WI38 (cell line): ENCODE results near the gene SNRNP200.
"Not testable (repeated sequence)": the region's sequence is repeated elsewhere in the genome, so short reads cannot be mapped to it uniquely, and the experiment has no call there.

Source experiments
- H3K4me3 ChIP-seq: 2 replicates; pipeline ENCODE4 v1.5.1; 2011; ENCODE audit warnings: low read depth, mild to moderate bottlenecking, control low read depth, low read length
- TF ChIP-seq, protein P1 (sequence below): IDR thresholded peaks from 2 replicates; pipeline ENCODE4 v1.5.1; 2012; ENCODE audit warnings: low read depth, mild to moderate bottlenecking, control low read depth, low read length

The SNRNP200 gene

DNA sequence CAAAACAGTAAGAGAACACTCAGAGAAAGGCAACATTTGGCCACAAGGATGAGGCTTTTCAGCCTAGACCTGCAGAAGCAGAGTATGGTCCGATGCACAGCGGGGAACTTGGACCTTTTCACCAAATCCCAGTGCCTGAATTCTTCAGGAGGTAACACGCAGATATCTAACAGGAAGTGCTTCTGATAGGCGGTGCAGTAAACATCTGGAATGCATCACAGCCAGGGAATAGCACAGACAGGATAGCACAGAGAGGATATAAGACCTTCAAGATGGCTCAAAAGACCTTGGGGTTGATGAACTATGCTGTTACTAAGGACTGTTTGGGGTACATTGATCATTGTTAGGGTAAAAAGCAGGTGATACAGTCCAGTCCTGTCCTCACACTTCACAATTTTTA lies 41.3 kb downstream of the SNRNP200 start:
- peak overlapping the region; percentile 96 for H3K4me3 ChIP-seq
- TF ChIP-seq, protein P1, sequence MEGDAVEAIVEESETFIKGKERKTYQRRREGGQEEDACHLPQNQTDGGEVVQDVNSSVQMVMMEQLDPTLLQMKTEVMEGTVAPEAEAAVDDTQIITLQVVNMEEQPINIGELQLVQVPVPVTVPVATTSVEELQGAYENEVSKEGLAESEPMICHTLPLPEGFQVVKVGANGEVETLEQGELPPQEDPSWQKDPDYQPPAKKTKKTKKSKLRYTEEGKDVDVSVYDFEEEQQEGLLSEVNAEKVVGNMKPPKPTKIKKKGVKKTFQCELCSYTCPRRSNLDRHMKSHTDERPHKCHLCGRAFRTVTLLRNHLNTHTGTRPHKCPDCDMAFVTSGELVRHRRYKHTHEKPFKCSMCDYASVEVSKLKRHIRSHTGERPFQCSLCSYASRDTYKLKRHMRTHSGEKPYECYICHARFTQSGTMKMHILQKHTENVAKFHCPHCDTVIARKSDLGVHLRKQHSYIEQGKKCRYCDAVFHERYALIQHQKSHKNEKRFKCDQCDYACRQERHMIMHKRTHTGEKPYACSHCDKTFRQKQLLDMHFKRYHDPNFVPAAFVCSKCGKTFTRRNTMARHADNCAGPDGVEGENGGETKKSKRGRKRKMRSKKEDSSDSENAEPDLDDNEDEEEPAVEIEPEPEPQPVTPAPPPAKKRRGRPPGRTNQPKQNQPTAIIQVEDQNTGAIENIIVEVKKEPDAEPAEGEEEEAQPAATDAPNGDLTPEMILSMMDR, result no peak

DNA sequence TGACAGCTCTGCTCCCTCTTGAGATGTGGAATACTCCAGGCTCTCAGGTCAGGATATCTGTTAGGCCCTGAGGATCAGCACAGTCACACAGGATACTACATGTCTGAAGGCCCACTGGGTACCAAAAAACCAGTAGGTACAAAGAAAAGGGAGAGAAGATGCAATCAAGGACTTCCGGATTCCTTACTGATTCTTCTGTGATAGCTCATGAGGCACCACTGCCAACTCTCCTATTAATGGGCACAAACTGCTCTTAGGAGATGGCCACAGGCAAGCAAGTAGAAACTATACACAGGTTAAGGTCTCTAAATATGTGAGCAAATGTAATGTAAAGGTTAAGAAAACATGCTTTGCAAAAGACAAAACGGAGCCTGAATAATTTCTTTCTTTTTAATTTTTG lies 43.0 kb downstream of the SNRNP200 start:
- TF ChIP-seq, protein P1, result no peak
- H3K4me3 ChIP-seq, result no peak overlapping the region

DNA sequence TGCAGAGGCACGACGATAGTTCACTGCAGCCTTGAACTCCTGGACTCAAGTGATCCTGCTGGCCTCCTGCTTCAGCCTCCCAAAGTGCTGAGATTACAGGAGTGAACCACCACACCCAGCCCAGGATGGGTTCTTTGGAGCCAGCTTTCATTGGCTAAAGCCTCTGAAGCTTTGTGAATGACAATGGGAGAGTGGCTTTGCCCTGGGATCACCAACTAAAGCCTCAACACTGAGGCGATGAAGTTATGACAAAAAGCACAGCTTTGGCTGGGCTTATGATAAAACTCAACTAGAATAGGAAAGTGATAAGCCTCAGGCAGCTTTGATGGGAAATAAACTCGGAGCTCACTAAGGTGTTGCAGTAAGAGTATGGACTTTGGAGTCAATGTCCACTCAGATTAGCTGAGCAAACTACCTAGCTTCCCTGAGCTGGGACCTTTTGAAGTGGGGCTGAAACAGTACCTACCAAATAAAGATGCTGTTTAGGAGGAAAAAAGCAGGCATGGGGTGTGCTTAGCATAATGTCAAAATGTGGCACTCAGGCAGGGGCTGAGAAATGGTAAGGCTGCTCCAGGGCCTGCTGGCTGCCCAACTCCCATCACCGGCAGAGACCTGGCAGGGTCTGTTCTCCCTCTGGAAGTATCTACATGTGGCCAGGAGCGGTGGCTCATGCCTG lies 43.9 kb downstream of the SNRNP200 start:
- TF ChIP-seq, protein P1, result no peak

DNA sequence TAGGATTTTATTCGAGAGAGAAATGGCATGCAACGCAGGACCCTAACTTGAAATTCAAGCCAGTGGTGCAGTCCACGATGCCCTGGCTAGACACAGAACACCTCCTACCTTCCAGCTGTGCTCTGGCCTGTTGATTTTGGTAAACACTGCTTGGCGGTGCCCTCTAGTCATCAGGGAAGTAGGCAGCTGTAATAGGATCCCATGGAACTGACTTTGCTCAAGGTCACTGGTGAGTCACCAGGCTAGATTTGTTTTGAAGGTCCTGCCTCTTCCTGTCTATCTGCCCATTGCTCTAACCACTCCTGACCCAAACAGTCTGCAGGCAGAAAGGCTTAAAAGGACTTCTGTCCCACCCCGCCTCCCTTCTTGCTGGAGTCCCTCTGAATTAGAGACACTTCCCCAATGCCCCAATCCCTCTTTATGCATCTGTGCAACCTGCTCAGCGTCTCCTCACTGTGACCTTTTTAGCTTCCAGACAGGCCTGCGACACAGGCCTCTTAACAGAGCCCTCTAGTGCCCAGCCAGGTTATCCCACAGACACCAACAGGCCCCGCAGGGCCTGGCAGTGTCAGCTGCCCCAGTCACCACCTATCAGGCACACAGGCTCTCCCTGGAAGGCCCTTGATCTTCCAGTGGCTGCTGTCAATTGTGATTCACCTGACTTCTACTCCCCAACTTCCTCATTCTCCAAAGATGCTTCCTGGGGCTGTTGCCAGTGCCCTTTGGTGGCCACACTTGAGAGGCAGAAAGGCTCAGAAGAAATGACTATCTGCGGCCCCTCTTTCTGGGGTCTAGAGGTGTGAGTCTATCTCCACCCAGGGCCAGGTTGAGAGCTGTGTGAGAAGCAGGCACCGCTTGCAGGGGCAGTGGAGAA lies 44.7 kb downstream of the SNRNP200 start:
- TF ChIP-seq, protein P1, result peak; percentile 28; the same call in 1 of the 2 replicates
- H3K4me3 ChIP-seq, result peak overlapping the region; percentile 9; the same call in 1 of the 2 replicates

More for the DNA sequence above, 43.9 kb downstream of the SNRNP200 start:
- H3K4me3 ChIP-seq, result no peak overlapping the region

DNA sequence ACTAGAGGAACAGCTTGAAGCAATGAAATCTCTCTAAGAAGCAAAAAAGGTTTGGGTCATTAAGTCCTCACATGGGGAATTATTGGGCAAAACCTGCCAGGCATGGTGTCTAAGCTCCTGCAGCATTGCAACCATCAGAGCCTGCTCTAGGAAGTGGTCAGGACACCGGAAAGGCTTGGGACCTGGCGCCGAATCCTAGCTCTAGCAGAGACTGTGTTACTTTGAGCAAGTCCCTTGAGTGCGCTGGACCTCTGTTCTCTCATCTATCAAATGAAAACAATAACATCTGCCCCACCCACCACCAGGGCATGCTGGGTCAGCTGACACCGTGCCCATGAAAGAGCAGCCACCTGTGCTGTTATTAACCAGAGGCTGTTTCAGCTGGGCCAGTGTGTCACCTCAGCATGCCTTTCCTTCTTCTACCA lies 45.8 kb downstream of the SNRNP200 start:
- TF ChIP-seq, protein P1, result no peak
- no peak overlapping the region for H3K4me3 ChIP-seq

DNA sequence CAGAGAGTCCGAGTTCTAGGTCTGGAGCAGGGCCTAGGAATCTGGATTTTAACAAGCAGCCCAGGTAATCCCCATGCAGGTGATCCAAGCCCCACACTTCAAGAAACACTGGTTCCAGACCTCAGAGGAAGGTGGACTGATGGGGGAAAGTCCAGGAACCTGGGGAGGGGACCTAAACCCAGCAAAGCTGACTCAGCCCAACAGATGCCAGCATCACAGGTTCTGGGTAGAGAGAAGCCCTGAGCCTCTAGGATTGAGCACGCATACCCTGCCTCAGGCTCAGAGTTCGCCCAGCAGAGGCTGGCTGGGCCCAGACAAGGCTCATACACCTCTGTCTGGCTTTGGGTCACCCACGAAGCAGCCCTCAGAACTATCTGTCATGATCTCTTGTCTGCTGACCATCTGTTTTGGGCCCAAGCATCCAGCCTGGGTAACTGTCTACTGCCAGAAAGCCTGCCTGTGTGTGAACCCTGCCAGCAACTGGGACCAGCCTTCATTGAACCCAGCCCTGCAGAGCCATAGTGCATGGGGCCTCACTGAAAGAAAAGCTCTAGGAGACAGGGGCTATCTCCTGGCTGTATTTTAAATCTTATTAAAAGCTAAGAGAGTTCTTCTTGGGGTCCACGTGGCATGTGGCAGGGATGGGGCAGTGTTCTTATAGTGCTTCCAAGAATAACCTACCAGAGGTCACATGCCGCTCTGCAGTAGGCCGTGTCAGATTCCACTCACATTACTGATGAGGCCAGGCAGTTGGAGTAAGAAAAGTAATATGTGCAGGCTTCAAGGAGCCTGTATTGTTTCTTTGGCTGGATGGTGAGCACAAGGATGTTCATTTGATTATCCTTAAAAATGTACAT lies 47.0 kb downstream of the SNRNP200 start:
- H3K4me3 ChIP-seq, result no peak overlapping the region
- TF ChIP-seq, protein P1, result no peak

DNA sequence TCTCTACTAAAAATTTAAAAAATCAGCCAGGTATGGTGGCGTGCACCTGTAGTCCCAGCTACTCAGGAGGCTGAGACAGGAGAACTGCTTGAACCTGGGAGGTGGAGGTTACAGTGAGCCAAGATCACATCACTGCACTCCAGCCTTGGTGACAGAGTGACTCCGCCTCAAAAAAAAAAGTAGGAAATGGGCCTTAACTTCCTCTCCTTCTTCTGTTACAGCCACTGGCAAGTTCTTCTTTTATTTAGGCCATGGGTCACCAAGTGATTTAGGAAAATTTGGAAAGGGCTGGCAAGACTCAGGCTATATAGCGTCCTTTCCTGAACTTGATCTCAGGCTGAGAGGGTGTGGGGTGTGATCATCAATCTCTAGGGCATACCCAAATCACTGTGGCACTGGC lies 47.6 kb downstream of the SNRNP200 start:
- not testable (repeated sequence) for H3K4me3 ChIP-seq
